Astrocyte of the cerebellum (primary cell): Measurements from ENCODE around the gene DSE.

Source experiments
- DNase-seq: peaks from one replicate; pipeline ENCODE4 v3.0.0-alpha.2; 2011; ENCODE audit warnings: low read depth
- H3K4me3 ChIP-seq: 2 replicates; pipeline ENCODE4 v1.5.1; 2011; ENCODE audit warnings: mild to moderate bottlenecking, low read depth, low read length, moderate library complexity
- in situ Hi-C: cut with HindIII; loops from 2 replicates; pipeline ENCODE4 v1.10.0; 2017; ENCODE audit warnings: low sequenced_read_pairs
- TF ChIP-seq, protein P1 (sequence below): IDR thresholded peaks from 2 replicates; pipeline ENCODE4 v1.5.1; 2012; ENCODE audit warnings: low read length, low read depth, moderate library complexity, mild to moderate bottlenecking; ENCODE audit errors: missing control alignments

Gene DSE

DNA sequence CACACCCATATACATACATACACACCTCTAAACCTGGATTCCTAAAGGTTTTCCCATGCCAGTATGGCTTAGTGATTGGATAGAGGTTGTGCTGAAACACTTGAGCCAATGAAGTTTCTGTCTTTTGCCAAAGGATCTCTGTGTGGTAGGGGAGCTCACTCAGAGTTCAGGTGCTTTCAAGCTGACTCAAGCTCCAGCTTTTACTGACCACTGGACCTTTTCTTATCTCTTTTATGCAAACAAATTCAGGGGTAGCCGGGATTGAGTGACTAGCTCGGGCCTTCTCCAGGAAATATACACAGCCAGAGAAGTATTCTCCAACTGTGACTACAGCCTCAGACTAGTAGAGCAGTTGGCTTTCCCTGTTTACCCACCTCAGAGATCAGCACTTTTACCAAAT, 21.5 kb upstream of the DSE start:
- TF ChIP-seq, protein P1, sequence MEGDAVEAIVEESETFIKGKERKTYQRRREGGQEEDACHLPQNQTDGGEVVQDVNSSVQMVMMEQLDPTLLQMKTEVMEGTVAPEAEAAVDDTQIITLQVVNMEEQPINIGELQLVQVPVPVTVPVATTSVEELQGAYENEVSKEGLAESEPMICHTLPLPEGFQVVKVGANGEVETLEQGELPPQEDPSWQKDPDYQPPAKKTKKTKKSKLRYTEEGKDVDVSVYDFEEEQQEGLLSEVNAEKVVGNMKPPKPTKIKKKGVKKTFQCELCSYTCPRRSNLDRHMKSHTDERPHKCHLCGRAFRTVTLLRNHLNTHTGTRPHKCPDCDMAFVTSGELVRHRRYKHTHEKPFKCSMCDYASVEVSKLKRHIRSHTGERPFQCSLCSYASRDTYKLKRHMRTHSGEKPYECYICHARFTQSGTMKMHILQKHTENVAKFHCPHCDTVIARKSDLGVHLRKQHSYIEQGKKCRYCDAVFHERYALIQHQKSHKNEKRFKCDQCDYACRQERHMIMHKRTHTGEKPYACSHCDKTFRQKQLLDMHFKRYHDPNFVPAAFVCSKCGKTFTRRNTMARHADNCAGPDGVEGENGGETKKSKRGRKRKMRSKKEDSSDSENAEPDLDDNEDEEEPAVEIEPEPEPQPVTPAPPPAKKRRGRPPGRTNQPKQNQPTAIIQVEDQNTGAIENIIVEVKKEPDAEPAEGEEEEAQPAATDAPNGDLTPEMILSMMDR = no peak
- DNase-seq = no peak
- H3K4me3 ChIP-seq = no peak overlapping the region
- in situ Hi-C loops = no loop called here

DNA sequence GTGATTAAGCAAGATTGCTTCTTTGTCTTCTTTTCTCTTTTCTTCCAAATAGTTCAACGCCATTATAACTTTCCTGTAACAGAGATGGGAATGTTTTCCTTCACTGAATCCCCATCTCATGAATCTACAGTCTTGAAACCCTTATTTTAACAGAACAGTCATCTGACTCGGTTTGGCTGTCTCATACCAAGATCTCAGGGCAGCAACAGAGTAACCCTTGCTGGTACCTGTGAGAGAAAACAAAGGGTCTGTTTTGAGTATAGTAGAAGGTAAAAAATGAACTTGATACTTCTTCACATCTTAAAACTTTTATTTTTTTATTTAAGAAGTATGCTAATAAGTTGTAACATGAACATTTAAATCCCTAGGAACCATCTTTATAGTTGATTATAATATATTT, 19.6 kb upstream of the DSE start:
- TF ChIP-seq, protein P1 = no peak
- no peak for DNase-seq
- no peak overlapping the region for H3K4me3 ChIP-seq
- in situ Hi-C loops = no loop called here

DNA sequence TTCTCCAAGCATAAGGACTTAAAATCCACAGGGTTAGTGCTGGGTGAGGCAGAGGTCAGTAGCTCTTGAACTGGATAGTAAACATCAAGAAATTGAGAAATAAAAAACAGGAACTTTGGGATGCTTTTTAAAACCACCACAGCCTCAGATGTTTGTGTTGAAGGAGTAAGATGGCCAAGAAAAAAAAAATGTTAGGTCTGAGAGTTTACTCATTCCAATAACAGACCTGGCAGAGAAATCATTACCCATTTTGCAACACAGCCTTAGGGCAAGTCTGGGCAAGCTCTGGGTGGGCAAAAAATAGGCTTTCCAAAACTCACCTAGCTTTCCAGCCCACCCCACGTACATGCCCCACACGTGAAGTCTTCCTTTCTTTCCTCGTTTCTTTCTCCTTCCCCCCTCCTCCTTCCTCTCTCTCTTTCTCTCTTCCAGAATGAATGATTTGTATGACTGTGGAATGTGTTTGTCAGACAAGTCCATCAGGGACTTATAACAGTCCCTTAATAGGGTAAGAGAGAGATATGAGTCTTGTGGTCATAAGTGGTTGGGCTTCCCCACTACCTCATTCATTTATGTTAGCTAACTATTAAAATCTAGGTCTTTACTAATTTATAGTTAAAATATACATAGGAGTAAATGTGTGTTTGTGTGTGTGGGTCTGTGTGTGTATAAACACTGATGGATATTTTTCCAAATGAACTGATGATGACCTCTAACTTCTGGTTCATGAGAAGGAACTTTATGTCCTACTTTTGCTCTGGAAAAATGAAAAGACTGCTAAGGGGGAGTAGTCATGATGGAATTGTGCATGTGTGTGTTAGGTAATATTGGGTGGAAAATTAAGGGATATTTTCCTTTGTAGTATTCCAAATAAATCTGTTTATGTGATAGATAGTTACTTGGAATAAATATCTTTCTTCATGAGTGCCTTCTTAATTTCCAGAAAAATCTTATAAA, 18.0 kb upstream of the DSE start:
- in situ Hi-C loops = no loop called here
- TF ChIP-seq, protein P1 = no peak
- no peak for DNase-seq
- H3K4me3 ChIP-seq = no peak overlapping the region

DNA sequence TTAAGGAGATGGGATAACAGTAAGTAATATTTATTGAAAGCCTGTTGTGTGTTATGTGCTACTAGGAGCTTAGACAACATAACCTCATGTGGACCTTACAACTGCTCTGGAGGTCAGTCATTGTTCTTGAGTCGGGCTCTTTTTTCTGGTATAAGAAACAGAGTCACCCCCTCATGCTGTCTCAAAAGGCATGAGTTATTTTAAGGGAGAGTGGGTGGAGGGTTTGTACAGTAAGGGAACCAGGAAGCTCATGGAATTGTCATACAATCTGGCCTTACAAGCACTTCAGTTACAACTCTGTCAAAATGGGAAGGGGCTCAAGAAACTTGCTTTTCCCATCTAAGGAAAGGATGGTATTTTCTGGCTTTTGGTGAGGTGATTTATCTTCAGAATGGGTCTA, 16.5 kb upstream of the DSE start:
- in situ Hi-C loops = no loop called here
- DNase-seq = no peak
- no peak overlapping the region for H3K4me3 ChIP-seq
- TF ChIP-seq, protein P1 = no peak

DNA sequence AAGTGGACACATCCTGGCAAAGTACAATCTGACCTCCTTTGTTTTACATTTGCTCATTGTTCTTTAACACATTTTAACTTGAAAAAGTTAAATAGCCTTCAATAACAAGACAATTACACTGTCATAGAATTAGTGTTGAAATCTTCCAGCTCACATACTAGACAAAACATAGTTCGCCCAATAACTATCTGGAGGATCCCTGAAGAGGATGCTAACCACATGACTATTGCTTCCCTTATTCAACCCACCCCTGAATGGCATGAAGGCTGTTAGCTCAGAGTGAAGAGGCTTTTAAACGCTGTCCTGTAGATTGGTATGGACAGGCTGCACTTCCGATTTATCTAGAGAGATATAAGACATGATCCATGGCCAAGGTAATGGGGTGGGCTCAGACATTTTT, 15.0 kb upstream of the DSE start:
- TF ChIP-seq, protein P1 = no peak
- DNase-seq = no peak
- in situ Hi-C loops = no loop called here

DNA sequence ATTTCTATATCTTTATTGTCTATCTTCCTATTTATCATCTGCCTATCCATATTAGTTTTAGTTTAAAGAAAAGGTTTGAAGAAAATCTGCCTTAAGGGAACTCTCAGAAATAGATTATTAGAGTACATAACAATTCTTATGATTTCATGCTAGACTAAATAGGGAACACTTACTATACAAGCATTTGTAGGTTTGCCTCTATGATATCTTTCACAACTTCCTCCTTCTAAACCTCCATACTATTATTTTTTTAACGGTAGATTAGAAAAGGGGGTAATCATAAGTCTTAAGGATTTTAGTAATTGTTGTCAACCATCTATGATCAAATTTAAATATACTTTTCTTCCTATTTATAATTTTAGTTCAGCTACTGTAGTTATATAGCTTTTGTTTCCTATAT, 11.6 kb upstream of the DSE start:
- DNase-seq = no peak
- H3K4me3 ChIP-seq = no peak overlapping the region
- TF ChIP-seq, protein P1 = no peak
- in situ Hi-C loops = no loop called here

More for the DNA sequence above, 15.0 kb upstream of the DSE start:
- no peak overlapping the region for H3K4me3 ChIP-seq
